HG03025 (cell line): ENCODE measurements around the gene PARD3.
"Not testable (repeated sequence)": the region's sequence is repeated elsewhere in the genome, so short reads cannot be mapped to it uniquely, and the experiment has no call there.

Experiments used
- ATAC-seq: cut with Tn5 transposase; IDR thresholded peaks from one replicate; pipeline ENCODE4 v1.9.1; 2021; ENCODE audit warnings: mild to moderate bottlenecking, moderate library complexity; ENCODE audit not compliant: unreplicated experiment, low FRiP score

PARD3 gene

DNA sequence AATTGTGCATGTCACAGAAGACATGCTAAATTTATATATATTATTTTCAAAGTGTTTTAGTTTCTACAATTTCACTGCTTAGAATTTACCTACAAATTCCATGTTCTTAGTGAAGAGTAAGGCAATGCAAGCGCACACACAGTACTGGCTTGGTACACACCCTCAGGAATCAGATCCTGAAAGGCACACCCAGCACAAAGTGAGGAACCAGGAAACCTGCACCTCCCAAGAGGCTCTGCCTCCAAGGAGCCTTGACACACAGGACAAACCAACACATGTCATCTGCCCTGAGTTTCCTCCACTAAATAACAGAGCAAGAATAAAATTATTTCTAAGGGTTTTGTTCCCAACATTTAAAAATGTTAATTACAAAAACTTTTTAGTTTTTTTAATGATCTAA lies 156.2 kb downstream of the PARD3 start:
- ATAC-seq, result no peak

DNA sequence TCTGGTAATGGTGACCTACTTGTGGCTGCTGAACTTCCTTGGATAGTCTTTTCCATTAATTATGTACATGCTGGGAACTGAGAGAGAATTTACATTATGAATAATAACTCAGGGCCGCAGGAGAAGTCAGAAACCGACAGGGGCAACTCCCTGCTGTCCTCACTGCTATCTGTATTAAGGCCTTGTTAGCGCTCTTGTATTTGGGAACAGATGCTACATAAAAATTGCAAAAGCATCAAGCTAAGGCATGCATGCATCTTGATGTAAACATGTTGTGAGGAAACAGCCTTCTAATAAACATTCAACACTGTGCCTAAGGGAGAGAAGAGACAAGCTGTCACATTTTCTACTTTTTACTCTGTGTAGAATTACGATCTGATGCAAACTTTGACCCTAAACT lies 158.4 kb downstream of the PARD3 start:
- ATAC-seq, result no peak

DNA sequence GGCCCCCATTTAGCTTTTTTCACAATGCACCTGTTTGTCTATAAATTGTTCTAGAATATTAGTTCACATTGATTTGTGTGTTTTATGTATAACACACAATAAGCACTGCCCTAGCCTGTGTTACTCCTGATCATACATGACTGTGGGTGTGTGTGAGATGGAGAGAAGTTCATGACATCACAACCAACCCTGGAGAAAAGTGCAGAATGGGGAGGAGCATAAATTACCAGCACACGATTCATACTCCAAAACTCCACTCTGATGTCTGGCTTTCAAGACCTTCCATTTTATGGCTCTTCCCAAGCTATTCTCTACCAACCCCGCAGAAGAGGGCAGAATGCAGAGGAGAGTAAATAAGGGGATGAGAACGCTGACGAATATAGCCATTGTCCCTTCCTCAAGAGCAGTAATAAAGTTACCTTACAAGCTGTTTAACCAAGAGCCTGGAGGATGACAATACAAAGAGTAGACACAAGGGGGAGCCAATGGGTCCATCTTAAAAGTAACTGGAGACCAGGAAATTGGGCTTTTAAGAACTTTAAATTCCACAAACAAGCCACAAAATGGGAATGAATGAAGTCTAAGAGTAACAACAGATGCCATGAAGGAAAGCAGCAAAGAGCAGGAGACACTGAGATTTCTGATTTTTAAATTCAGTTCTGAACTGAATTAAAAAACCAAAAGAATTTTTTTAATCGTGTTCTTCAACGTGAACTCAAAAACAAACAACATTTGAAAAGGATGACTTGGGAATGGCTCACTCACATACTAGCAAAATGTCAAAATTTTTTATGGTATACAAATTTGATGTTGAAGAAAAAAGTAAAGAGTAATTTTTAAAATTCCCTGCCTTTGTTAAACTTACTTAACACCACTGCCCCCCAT lies 159.6 kb downstream of the PARD3 start:
- no peak for ATAC-seq

DNA sequence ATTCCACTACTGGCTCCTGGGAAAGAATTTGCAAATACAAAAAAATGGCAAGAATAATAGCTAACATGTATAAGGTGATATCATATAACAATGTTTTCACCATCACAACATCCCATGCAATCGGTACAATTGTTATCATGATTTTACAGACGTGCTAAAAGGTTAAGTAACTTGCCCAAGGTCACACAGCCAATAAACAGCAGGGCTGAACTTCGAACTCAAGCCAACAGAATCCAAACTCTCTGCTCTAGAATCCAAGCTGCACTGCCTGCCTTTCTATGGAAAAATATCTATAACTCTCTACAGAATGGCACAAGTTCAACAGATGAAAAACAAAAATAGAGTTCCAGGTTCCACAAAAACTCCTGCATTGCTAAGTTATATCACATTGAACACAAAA lies 160.9 kb downstream of the PARD3 start:
- ATAC-seq, result no peak

DNA sequence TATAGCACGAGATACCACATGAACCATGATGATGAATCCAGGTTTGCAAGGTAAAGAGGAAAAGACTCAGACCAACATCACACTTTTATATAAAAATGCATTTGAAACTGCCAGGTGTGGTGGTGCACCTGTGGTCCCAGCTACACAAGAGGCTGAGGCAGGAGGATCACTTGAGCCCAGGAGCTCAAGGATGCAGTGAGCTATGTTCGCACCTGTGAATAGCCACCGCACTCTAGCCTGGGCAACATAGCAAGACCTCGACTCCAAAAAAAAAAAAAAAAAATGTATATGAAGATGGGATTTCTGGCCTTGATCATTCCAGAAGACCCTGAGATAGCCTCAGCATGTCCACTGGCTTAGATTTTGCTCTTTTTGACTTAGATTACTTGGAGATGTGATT lies 161.6 kb downstream of the PARD3 start:
- no peak for ATAC-seq

- ATAC-seq, result no peak
Observed at GRCh38 chr10:34651416-34652195, 163.5 kb downstream of the PARD3 start.

GRCh38 chr10:34650156-34650555 lies 164.9 kb downstream of the PARD3 start:
- no peak for ATAC-seq

GRCh38 chr10:34649385-34649784 lies 165.7 kb downstream of the PARD3 start:
- ATAC-seq, result no peak

GRCh38 chr10:34648919-34649318 lies 166.2 kb downstream of the PARD3 start:
- ATAC-seq, result no peak

DNA sequence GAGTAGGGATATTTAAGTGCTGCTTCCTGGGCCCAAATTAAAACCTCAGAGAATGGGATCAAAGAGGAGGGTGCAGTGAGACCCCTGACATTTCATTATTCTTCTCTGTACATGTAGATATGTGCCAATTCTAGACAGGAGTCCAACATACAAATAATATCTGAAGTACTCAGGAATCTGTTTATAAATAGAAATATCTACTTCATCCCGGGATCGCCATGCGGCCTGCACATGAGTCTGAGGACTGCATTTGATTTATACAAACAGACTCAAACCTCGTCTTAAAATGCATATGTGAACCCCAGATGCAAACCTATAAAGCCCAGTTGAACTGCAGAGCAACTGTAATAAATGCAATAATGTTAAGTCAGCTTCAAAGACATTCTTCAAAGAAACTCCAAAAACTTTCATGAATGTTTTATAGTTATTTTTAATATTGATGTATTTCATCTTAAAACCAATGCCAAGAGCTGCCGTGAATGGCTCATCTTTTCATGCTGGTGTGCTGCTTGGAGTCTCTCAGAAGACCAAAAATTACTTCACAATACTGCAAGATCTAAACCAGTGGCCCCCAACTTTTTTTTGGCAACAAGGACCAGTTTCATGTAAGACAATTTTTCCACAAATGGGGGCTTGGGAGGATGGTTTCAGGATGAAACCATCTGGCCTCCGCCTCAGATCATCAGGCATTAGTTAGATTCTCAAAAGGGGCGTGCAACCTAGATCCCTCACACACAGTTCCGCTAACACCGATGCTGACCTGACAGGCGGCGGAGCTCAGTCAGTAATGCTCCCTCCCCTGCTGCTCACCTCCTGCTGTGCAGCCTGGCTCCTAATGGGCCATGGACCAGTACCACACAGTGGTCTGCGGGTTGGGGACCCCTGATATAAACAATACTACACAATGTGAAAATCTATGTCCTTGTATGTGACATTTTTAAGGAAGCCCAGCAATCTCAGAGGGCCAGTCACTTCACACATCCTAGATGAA lies 166.9 kb downstream of the PARD3 start:
- no peak for ATAC-seq

DNA sequence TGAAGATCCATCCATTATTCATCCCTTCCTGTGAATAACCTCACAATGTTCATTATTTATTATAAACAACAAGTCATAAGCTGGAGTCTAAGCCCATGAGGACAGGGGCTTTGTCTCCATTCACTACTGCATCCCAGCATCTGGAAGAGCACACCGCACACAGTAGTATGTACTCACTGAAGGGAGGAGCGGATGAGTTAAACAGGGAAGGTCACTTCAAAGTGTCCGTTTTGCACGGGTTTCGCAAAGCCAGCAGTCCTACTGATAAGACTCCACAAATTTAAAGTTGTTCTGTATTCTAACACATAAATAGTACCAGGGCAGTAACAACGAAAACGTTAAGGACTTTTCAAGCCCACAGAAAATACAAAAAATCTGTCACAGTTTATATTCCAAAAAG lies 167.9 kb downstream of the PARD3 start:
- no peak for ATAC-seq

DNA sequence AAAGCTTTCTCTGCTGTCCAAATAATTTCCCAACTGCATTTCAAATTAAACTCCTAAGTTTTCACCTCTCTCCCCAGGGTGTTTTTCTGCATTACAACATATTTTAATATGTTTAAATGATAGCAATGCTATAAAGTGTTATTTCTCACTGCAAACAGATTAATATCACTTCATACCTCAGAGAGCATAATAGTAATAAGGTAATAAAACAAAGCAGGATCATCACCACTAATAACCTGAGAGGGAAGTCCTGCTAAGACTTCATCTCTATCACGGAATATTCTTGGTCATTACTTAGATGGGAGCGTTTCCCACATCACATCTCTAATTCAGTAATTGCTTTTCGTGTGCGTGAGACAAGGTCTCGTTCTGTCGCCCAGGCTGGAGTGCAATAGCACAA lies 168.8 kb downstream of the PARD3 start:
- ATAC-seq, result no peak

GRCh38 chr10:34644815-34645214 lies 170.3 kb downstream of the PARD3 start:
- not testable (repeated sequence) for ATAC-seq

DNA sequence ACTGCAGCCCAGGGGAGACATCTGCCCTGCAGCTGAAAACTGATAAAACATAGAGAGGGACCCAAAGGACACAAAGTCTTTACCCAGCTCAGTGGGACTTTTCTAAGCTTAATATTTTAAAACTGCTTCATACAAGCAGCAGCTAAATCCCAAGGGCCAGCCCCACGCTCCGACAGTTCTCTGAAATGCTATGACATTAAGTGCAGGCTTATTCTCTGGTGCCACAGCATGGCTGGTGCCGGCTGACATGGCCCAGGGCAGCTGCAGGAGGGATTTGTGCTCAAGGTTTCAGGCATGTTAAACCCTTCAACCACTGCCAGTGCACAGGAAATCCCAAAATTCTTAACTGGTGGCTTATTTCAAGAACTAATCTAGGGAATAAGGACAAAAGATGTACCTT lies 170.9 kb downstream of the PARD3 start:
- no peak for ATAC-seq

GRCh38 chr10:34643620-34644019 lies 171.5 kb downstream of the PARD3 start:
- no peak for ATAC-seq

- no peak for ATAC-seq
Observed at GRCh38 chr10:34641913-34642558, 173.1 kb downstream of the PARD3 start.

GRCh38 chr10:34641147-34641912 lies 173.8 kb downstream of the PARD3 start:
- no peak for ATAC-seq

DNA sequence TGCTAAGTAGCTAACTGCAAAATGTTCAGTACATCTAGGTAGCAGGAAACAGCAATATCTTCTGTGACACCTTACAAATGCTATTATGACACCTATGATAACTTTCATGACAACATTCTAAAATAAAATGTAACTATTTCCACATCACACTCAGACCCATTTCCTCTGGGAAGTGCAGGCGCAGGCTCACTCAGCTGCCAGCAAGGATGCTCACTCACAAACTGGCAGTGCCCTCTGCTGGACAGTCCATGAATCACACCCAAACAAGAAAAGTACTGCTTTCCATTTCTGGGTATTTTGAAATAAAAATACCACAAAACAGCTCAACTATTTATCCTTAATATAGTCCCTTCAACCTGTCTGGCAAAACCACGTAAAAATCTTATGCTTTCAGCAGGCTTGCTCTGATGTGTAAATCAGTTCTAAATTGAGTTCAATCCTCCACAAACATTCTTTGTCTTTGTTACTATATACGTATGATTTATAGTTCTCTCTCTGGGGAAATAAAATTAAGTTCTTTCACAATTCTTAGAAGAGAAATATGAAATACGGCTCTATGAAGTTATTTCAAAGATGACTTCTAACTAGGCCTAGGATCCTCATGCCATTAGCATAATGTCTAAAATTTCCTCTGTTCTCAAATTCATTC lies 176.6 kb downstream of the PARD3 start:
- ATAC-seq, result no peak

DNA sequence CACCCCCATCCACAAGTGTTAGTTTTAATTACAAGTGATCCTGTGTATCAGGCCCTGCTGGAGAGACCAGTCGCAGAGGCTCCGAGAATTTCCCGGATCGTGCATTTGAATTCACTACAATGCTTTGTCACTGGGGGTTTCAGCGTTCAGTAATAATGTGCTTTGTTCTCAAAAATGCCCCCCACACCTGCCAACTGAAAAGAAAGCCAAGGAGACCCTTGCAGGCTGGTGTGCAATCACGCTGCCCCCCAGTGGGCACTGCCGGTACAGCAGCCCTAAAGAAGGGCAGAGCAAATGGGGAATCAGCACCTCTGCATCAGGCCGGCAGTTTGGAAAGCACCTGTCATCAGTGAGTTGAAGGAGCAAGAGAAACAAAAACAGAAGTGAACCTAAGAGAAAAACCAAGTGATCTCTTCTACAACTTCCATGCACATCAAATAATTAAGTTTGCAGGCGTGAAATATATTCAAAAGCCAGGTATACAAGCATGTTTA lies 177.6 kb downstream of the PARD3 start:
- ATAC-seq, result peak; percentile 54
